Heart right ventricle (tissue), 16 donors: ENCODE data around the gene B3GALT5. TPM values are rescaled to one million over a fixed set of nuclear protein-coding genes. Genes with fewer than 3 reads are reported as not detected.
"Not testable (repeated sequence)": the region's sequence is repeated elsewhere in the genome, so short reads cannot be mapped to it uniquely, and the experiment has no call there.

Experiments used
- ATAC-seq, 8 donors: fragments of 200-7000 bp; cut with Tn5 transposase; one replicate each; pipeline ENCODE4 v1.9.1; 2020; ENCODE audit warnings: mild to moderate bottlenecking in 8 of 8, moderate library complexity in 8 of 8, moderate number of reproducible peaks in 1 of 8
- DNase-seq, 2 donors: peaks; one replicate each; pipeline ENCODE4 v3.0.0-alpha.2; 2020
- H3K27ac ChIP-seq, 10 donors: fragments of 200-600 bp; sonication (generic) in 2 of 10; one replicate each; pipeline versions ENCODE4 v1.5.0 to v1.8.0; 2020 to 2022; ENCODE audit warnings: mild to moderate bottlenecking in 3 of 10
- H3K27me3 ChIP-seq, 7 donors: fragments of 200-600 bp; one replicate each; pipeline ENCODE4 v1.8.0; 2021 to 2022; ENCODE audit warnings: mild to moderate bottlenecking in 2 of 7
- H3K36me3 ChIP-seq, 9 donors: fragments of 200-600 bp; sonication (generic) in 1 of 9; one replicate each; pipeline versions ENCODE4 v1.5.0 to v1.8.0; 2020 to 2022; ENCODE audit warnings: mild to moderate bottlenecking in 2 of 9
- H3K4me1 ChIP-seq, 9 donors: fragments of 200-600 bp; sonication (generic) in 1 of 9; one replicate each; pipeline versions ENCODE4 v1.5.0 to v1.8.0; 2020 to 2022; ENCODE audit warnings: mild to moderate bottlenecking in 4 of 9
- H3K4me3 ChIP-seq, 10 donors: fragments of 200-600 bp; sonication (generic) in 2 of 10; one replicate each; pipeline versions ENCODE4 v1.5.0 to v1.8.0; 2020 to 2022; ENCODE audit warnings: mild to moderate bottlenecking in 7 of 10, moderate library complexity in 2 of 10
- H3K9me3 ChIP-seq, 11 donors: fragments of 200-600 bp in 10 of 11; sonication (generic) in 2 of 11; one replicate each; pipeline versions ENCODE4 v1.5.0 to v1.8.0; 2013 to 2022; ENCODE audit warnings: mild to moderate bottlenecking in 2 of 11, control low read depth in 1 of 11, moderate library complexity in 1 of 11
- WGBS, 2 donors: extraction: QIAGEN DNeasy Blood & Tissue Kit; methylation state at CpG; one replicate each; pipeline ENCODE4 v1.1.7; 2013; ENCODE audit warnings: inconsistent platforms in 1 of 2; 5-methylcytosine and 5-hydroxymethylcytosine counted together
- intact Hi-C, 10 donors: fragments of 100-400 bp; cut with DNase I; formaldehyde crosslinking; loops; one replicate each; pipeline versions ENCODE4 v1.11.1 to v1.14.2; 2022
- polyA plus RNA-seq, 2 donors: library from polyadenylated mRNA; stranded (reverse); fragments of 200-250 nt; gene quantifications; one replicate each; pipeline ENCODE4 v1.2.3, GENCODE V29; 2013
- total RNA-seq, 10 donors: library from RNA; stranded (reverse); fragmentation: NEBNext Ultra II Directional in 3 of 10; extraction: Animal tissue kit (Norgen Biotek cat#: 25700) in 3 of 10; gene quantifications; one replicate each; pipeline versions ENCODE4 v1.2.1 to v1.2.4, GENCODE V29; 2021 to 2023
- TF ChIP-seq, protein P1 (sequence below), 9 donors: fragments of 200-600 bp; sonication (generic) in 2 of 9; IDR thresholded peaks; one replicate each; pipeline versions ENCODE4 v1.5.0 to v1.8.0; 2021 to 2022; ENCODE audit warnings: antibody characterized with exemption in 9 of 9, mild to moderate bottlenecking in 5 of 9, moderate library complexity in 1 of 9
- donor health status: Arrhythmogenic right ventricular cardiomyopathy.
- donor health status: ischemic (EF 13 %, LVEDD 7.1; RV severe dilation, severe dysfunction).
- donor health status: healthy with polysubstance abuse.
- donor health status: DM: no; HTN: yes; CAD: no.
- donor health status: DM: no; HTN: no; CAD: no.
- donor health status: ischemic (EF 25% LVEDD 6.9; RV normal size, moderate dysfunction).
- donor health status: ischemic (EF 25% LVEDD 5.7; RV mildly dilated, moderate dysfunction).
- donor health status: healthy.
- donor health status: DM: yes; HTN: yes; CAD: no.
- donor health status: Ischemic cardiomyopathy.
- donor health status: ischemic (EF 35%, LVEDD 5.7; RV mildly dilated, moderate dysfunction).
- donor health status: nonischemic (EF 11% LVEDD 7.7; RV severe dilation, severe dysfunction).
- donor health status: DM: yes; HTN: yes; CAD: no.
- donor health status: PGD.
- donor health status: ischemic (EF 29% LVEDD 5.4; RV normal size, mild dysfunction).
- donor health status: nonischemic (EF 23%, LVEDD 6.1; RV moderate dilation, normal function).

The B3GALT5 gene
- total and polyA plus RNA-seq, 12 donors = under 0.01 to 0.81 (median 0.15) TPM; not detected in 1

DNA sequence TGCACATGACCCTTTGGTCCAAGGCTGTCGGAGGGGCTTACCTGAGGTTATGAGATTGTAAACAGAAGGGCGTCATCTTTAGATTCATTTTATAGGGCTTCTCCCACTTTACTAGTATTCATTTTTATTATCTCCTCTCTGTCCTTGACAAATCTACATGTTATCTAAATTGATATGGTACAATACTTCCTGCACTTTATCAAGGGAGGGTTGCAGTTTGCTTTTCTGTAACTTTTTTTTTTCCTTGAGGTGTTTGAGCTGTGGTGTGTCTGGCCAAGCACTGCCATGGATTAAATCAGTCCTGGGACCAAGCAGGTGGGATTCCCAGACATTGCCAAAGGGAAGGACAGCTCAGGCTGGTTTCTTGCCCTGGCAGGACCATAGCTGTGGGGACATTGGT lies 32.0 kb upstream of the B3GALT5 start:
- Histone ChIP-seq H3K4me3 (no peak overlapping the region), H3K36me3 (no peaks in the 10 kb centered on the region), H3K9me3 (peaks cover 0 to 16% (median 0%) of the 10 kb centered on the region in 11 donors), H3K27me3 (no peaks in the 10 kb centered on the region), H3K27ac (no peak overlapping the region), H3K4me1 (peaks cover 0 to 9% (median 0%) of the 10 kb centered on the region in 9 donors)
- DNase-seq = no peak
- no peak for ATAC-seq
- intact Hi-C loops = no loop called here
- TF ChIP-seq, protein P1, sequence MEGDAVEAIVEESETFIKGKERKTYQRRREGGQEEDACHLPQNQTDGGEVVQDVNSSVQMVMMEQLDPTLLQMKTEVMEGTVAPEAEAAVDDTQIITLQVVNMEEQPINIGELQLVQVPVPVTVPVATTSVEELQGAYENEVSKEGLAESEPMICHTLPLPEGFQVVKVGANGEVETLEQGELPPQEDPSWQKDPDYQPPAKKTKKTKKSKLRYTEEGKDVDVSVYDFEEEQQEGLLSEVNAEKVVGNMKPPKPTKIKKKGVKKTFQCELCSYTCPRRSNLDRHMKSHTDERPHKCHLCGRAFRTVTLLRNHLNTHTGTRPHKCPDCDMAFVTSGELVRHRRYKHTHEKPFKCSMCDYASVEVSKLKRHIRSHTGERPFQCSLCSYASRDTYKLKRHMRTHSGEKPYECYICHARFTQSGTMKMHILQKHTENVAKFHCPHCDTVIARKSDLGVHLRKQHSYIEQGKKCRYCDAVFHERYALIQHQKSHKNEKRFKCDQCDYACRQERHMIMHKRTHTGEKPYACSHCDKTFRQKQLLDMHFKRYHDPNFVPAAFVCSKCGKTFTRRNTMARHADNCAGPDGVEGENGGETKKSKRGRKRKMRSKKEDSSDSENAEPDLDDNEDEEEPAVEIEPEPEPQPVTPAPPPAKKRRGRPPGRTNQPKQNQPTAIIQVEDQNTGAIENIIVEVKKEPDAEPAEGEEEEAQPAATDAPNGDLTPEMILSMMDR (IDR thresholded peaks at IDR 0.05) = no peak
- WGBS, 2 donors = 45 to 49% methylated on average over 2 of the region's 2 CpGs

DNA sequence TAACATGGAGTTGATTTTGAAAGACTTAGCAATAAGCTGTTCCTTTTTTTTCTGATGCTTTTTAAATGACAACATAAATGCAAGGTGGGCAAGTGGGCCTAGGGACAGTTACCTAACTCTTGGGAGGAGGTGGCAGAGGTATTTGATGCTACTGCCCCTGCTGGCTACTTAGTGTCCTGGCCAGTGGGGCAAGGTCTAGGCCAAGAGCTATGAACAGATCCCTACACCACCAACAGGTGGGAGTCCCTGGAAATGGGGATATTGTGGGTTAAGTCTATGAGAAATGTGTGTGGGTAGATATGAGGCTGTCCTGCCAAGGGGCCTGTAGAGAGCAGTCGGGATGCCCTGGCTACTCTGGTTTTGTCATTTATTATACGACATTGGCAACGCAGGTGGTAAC lies 31.3 kb upstream of the B3GALT5 start:
- no peaks in the 10 kb centered on the region for H3K36me3 ChIP-seq
- DNase-seq = no peak
- WGBS, 2 donors = 94 to 95% methylated on average over 3 of the region's 3 CpGs
- no peak for ATAC-seq
- peaks cover 0 to 8% (median 0%) of the 10 kb centered on the region in 9 donors for H3K4me1 ChIP-seq
- H3K4me3 ChIP-seq = no peak overlapping the region
- H3K9me3 ChIP-seq = peaks cover 0 to 16% (median 0%) of the 10 kb centered on the region in 11 donors
- intact Hi-C loops = no loop called here
- H3K27me3 ChIP-seq = no peaks in the 10 kb centered on the region
- H3K27ac ChIP-seq = no peak overlapping the region
- TF ChIP-seq, protein P1 (IDR thresholded peaks at IDR 0.05) = no peak

DNA sequence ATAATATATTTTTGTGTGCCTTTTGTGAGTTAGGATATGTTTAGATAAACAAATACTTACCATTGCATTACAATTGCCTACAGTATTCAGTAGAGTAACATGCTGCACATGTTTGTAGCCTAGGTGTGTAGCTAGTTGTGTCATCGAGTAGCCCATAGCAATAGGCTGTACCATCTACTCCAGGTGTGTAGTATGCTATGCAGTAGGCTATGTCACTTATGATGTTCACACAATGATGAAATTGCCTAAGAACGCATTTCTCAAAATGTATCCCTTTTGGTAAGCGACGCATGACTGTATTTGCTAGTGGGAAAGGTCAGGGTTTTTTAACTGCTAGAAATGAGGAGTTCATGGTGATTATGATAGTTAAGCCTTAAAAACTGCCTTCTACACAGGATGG lies 30.0 kb upstream of the B3GALT5 start:
- Histone ChIP-seq H3K27me3 (no peaks in the 10 kb centered on the region), H3K4me3 (no peak overlapping the region), H3K4me1 (no peaks in the 10 kb centered on the region), H3K36me3 (no peaks in the 10 kb centered on the region), H3K27ac (no peak overlapping the region), H3K9me3 (peaks cover 0 to 21% (median 0%) of the 10 kb centered on the region in 11 donors)
- DNase-seq (no peak), ATAC-seq (no peak)
- TF ChIP-seq, protein P1 (IDR thresholded peaks at IDR 0.05) = no peak
- 95 to 96% methylated on average over 4 of the region's 4 CpGs for WGBS, 2 donors
- intact Hi-C loops = no loop called here

DNA sequence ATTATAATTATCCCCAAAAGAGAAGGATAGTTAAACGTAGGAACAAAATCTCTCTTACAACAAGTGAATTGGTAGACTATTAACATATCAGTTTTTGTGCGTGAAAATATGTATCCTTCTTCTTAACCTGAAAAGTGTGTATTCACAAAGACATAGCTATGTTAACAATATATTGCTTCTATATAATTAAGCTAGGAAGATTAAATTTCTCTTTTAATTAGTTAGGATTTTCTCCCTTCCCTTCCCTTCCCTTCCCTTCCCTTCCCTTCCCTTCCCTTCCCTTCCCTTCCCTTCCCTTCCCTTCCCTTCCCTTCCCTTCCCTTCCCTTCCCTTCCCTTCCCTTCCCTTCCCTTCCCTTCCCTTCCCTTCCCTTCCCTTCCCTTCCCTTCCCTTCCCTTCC lies 29.2 kb upstream of the B3GALT5 start:
- WGBS, 2 donors = 86% methylated on average over 2 of the region's 2 CpGs
- H3K4me1 ChIP-seq, H3K4me3 ChIP-seq, DNase-seq, ATAC-seq, intact Hi-C loops, H3K36me3 ChIP-seq, H3K27me3 ChIP-seq, H3K27ac ChIP-seq: not testable (repeated sequence)
- peaks cover 0 to 23% (median 0%) of the 10 kb centered on the region in 11 donors for H3K9me3 ChIP-seq

DNA sequence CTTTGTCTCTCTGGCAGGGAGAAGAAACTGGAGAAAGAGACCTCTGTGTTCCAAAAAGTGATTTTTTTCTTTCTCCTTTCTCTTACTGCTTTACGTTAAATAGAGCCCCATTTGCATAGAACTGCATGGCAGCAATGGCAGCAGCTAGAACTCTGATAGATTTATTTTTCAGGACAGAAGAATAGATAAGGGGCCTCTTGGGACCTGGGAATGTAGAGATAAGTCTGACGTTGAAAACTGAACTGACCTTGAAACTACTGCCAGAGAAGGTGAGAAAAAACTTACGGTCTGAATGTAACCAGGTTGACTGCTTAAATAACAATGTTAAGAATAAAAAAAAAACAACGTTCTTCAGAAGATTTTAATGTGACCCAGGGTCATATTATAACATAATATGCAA lies 25.4 kb upstream of the B3GALT5 start:
- H3K4me1 ChIP-seq = no peaks in the 10 kb centered on the region
- peaks cover 0 to 32% (median 0%) of the 10 kb centered on the region in 11 donors for H3K9me3 ChIP-seq
- H3K36me3 ChIP-seq = no peaks in the 10 kb centered on the region
- H3K27ac ChIP-seq = no peak overlapping the region
- WGBS, 2 donors = 33 to 38% methylated on average over 4 of the region's 4 CpGs
- H3K27me3 ChIP-seq = no peaks in the 10 kb centered on the region
- H3K4me3 ChIP-seq = no peak overlapping the region
- TF ChIP-seq, protein P1 (IDR thresholded peaks at IDR 0.05) = no peak
- ATAC-seq (no peak), DNase-seq (no peak)
- intact Hi-C loops = no loop called here
